D721Med (cell line): ENCODE measurements around the gene FARS2.

Experiments
- DNase-seq: peaks from one replicate; pipeline ENCODE4 v3.0.0; 2011; ENCODE audit warnings: low spot score; ENCODE audit not compliant: insufficient read length
- FAIRE-seq: peaks from 2 replicates; lab custom pipeline; 2011; peaks lifted over from hg19 to GRCh38; lab: Jason Lieb, UNC
- TF ChIP-seq, protein P1 (sequence below): IDR thresholded peaks from 2 replicates; pipeline ENCODE4 v1.5.1; 2012; ENCODE audit warnings: mild to moderate bottlenecking, control low read depth; ENCODE audit not compliant: insufficient read depth; ENCODE audit errors: missing control alignments

FARS2 gene

DNA sequence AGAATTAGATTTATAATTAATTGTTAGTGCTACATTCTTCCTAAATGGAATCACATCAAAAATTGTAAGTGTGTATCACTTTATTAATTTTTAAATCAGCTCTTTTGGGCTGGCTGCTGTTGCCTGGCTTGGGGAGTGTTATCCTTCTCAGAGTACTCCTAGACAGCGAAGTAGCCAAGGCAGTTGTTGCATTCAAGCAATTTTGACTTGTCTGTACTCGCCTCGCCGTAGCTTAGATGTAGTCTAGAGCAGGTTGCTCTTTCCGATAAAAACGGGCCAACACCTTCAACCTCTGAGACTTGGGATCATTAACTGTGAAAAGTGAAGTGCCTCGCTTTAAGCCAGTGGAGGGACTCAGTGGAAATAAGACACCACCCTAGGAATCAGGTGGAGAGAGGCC lies 151.3 kb downstream of the FARS2 start:
- DNase-seq (no peak), FAIRE-seq (no peak)
- TF ChIP-seq, protein P1, sequence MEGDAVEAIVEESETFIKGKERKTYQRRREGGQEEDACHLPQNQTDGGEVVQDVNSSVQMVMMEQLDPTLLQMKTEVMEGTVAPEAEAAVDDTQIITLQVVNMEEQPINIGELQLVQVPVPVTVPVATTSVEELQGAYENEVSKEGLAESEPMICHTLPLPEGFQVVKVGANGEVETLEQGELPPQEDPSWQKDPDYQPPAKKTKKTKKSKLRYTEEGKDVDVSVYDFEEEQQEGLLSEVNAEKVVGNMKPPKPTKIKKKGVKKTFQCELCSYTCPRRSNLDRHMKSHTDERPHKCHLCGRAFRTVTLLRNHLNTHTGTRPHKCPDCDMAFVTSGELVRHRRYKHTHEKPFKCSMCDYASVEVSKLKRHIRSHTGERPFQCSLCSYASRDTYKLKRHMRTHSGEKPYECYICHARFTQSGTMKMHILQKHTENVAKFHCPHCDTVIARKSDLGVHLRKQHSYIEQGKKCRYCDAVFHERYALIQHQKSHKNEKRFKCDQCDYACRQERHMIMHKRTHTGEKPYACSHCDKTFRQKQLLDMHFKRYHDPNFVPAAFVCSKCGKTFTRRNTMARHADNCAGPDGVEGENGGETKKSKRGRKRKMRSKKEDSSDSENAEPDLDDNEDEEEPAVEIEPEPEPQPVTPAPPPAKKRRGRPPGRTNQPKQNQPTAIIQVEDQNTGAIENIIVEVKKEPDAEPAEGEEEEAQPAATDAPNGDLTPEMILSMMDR: no peak

DNA sequence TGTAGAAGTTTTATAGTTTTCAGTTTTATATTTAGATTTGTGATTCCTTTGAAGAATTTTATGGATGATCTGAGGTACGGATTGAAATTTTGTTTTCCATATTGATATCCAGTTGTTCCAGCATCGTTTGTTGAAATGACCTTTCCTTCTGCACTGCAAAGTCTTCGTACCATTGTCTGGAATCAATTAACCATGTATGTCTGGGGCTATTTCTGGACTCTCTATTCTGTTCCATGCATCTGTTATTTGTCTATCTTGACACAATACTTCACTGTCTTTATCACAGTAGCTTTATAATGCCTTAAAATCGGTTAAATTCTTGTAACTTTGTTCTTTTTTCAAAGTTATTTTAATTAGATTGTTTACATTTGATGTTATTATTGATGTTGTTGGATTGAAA lies 154.9 kb downstream of the FARS2 start:
- DNase-seq: no peak
- TF ChIP-seq, protein P1: no peak
- no peak for FAIRE-seq

DNA sequence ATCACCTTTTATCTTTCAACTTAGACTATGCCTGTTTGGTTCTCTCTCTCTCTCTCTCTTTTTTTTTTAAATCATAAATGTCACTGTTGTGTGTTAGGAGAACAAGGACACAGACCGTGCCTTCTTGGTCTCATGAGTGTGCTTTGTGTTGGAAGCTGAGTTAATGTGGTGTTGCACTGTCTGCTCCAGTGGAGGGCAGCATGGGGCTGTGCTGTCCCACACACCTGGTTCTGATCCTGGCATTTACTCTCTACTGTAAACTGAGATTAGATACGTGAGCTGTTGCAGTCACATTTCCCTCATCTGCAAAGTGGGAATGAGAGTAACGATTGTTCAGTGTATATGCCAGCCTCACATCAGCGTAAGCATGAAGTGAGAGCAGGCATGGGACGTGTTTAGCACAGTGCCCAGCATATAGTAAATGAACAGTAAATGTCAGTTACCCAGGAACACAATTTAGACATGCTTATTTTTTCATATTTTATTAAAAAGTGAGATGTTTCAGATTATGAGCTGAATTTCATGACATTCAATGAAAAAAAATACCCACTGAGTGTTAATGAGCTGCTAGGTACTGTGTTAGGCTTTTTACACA lies 161.1 kb downstream of the FARS2 start:
- no peak for FAIRE-seq
- TF ChIP-seq, protein P1: peak; percentile 55
- DNase-seq: no peak

DNA sequence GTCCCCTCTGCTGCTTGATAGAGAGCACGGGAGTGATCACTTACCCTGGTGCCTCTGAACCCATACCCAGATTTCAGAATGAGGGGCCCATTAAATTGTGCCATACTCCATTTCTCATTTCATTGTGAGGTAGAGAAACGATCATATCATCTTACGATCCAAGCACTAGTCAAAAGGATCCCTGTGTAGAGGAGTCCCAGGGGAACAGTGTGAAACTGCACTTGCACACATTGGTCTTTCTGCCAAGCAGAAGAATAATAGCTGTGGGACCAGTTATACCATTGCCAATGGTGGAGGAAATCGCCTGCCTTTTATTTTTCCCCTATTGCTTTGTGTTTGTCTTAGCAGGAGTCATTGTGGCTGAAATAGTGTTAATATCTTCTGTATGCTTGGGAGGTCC lies 161.9 kb downstream of the FARS2 start:
- DNase-seq: no peak
- TF ChIP-seq, protein P1: no peak
- FAIRE-seq: no peak

DNA sequence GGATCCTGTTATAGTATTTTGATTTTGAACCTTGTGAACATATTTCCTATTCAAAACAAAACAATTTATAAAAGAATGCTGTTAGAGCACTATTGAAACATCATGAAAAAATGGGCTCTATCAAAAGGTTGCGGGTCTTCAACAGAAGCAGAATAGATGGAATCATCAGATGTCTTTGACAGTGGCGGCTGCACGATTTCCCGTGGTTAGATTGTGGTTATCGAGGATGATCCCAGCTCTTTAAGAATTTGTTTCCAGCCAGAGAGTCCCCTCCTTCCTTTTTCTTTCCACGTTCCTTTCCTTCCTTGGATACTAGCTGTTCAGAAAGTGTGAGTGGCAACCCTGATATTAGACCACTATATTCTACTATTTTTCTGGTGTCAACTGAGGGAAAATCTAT lies 163.4 kb downstream of the FARS2 start:
- TF ChIP-seq, protein P1: no peak
- no peak for FAIRE-seq
- DNase-seq: no peak

DNA sequence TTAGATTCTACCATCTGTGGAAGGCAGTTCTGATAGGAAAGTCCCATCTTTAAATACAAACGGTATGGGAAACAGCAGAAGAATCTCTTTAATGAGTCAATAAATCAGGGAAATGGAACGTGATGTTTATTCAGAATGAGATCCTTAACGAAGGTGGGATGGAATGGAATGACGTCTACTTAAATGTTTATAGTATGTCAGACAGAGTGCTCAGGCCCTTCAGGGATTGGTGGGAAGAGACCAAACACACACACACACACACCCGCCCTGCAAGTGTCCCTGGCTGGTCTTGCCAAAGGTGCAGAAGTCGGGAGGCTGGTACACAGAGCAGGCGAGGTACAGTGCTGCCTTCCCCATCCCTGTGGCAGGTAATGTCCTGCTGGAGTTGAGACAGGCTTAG lies 164.0 kb downstream of the FARS2 start:
- TF ChIP-seq, protein P1: no peak
- FAIRE-seq (no peak), DNase-seq (no peak)

DNA sequence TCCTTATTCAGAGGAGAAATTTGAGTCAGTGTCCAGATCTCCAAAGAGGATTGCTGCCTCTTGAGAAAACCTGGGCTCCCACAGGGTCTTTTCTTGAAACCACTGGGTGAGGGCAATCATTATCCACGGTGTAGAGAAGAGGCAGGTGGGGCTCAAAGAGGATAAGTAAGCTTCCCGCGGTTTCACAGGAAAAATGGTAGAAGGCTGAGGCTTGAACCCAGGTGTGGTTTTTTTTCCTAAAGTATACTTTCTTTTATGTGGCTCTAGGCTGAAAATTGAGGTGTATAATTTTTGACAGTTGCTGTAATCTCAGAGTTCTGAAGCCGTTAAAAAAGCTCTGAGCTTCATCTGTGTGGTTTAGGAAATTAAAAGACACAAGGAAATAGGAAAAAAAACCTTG lies 164.5 kb downstream of the FARS2 start:
- TF ChIP-seq, protein P1: no peak
- FAIRE-seq (no peak), DNase-seq (no peak)
